ENCODE data around the gene RPS27L. TPM values are rescaled to one million over a fixed set of nuclear protein-coding genes. Genes with fewer than 3 reads are reported as not detected.

RPS27L gene
- total and polyA plus RNA-seq, 5 donors from 2014 or later = 94.0 to 422 (median 287) TPM

GRCh38 chr15:63197626-63198025 lies 40.3 kb upstream of the RPS27L start:
- Mint-ChIP-seq H3K27me3 (no peaks in the 10 kb centered on the region), H3K4me1 (peaks cover 31 to 97% (median 75%) of the 10 kb centered on the region in 4 donors), H3K4me3 (peak overlapping the region in 3 of 4 donors; percentile 22 to 43 (median 27)), H3K27ac (peak overlapping the region; percentile 69 to 95 (median 78)), H3K36me3 (peaks cover 36% of the 10 kb centered on the region), H3K9me3 (no peaks in the 10 kb centered on the region)
- no peak for DNase-seq
- Histone ChIP-seq H3K4me1 (ENCODE audit: control insufficient read depth, insufficient read depth, low read length, poor library complexity, severe bottlenecking) (peaks cover 91% of the 10 kb centered on the region), H3K27me3 (ENCODE audit: control insufficient read depth, insufficient read depth, low read length) (no peaks in the 10 kb centered on the region), H3K4me3 (ENCODE audit: low read depth, low read length) (peak overlapping the region; percentile 35), H3K36me3 (ENCODE audit: control insufficient read depth, insufficient read depth, low read length) (peaks cover 5% of the 10 kb centered on the region), H3K27ac (ENCODE audit: insufficient read depth, low read length, poor library complexity, severe bottlenecking) (peak overlapping the region; percentile 57), H3K9me3 (ENCODE audit: control insufficient read depth in 2 of 2, low read length in 2 of 2) (no peaks in the 10 kb centered on the region)
- no peak for ATAC-seq (ENCODE audit: low read depth in 2 of 2)

GRCh38 chr15:63196842-63197241 lies 39.6 kb upstream of the RPS27L start:
- Histone ChIP-seq H3K4me3 (ENCODE audit: low read depth, low read length) (peak overlapping the region; percentile 92), H3K27ac (ENCODE audit: insufficient read depth, low read length, poor library complexity, severe bottlenecking) (peak overlapping the region; percentile 96), H3K4me1 (ENCODE audit: control insufficient read depth, insufficient read depth, low read length, poor library complexity, severe bottlenecking) (peaks cover 99% of the 10 kb centered on the region), H3K9me3 (ENCODE audit: control insufficient read depth in 2 of 2, low read length in 2 of 2) (no peaks in the 10 kb centered on the region), H3K27me3 (ENCODE audit: control insufficient read depth, insufficient read depth, low read length) (no peaks in the 10 kb centered on the region), H3K36me3 (ENCODE audit: control insufficient read depth, insufficient read depth, low read length) (peaks cover 5% of the 10 kb centered on the region)
- no peak for ATAC-seq (ENCODE audit: low read depth in 2 of 2)
- DNase-seq = no peak
- Mint-ChIP-seq H3K27ac (peak overlapping the region; percentile 94 to 98 (median 95)), H3K9me3 (no peaks in the 10 kb centered on the region), H3K4me1 (peaks cover 26 to 98% (median 75%) of the 10 kb centered on the region in 4 donors), H3K4me3 (peak overlapping the region in 2 of 4 donors; percentile 67 to 84), H3K36me3 (peaks cover 31% of the 10 kb centered on the region), H3K27me3 (no peaks in the 10 kb centered on the region)

- DNase-seq (no peak), ATAC-seq (ENCODE audit: low read depth in 2 of 2) (no peak)
- H3K27me3 ChIP-seq (ENCODE audit: control insufficient read depth, insufficient read depth, low read length) = no peaks in the 10 kb centered on the region
- peak overlapping the region; percentile 96 for H3K27ac ChIP-seq (ENCODE audit: insufficient read depth, low read length, poor library complexity, severe bottlenecking)
- peaks cover 26 to 97% (median 76%) of the 10 kb centered on the region in 4 donors for H3K4me1 Mint-ChIP-seq
- H3K9me3 Mint-ChIP-seq = no peaks in the 10 kb centered on the region
- peak overlapping the region; percentile 94 to 98 (median 95) for H3K27ac Mint-ChIP-seq
- H3K36me3 ChIP-seq (ENCODE audit: control insufficient read depth, insufficient read depth, low read length) = peaks cover 5% of the 10 kb centered on the region
- no peaks in the 10 kb centered on the region for H3K9me3 ChIP-seq (ENCODE audit: control insufficient read depth in 2 of 2, low read length in 2 of 2)
- peaks cover 96% of the 10 kb centered on the region for H3K4me1 ChIP-seq (ENCODE audit: control insufficient read depth, insufficient read depth, low read length, poor library complexity, severe bottlenecking)
- H3K4me3 Mint-ChIP-seq = peak overlapping the region; percentile 67 to 91 (median 84)
- H3K36me3 Mint-ChIP-seq = peaks cover 22% of the 10 kb centered on the region
- H3K4me3 ChIP-seq (ENCODE audit: low read depth, low read length) = peak overlapping the region; percentile 92
- H3K27me3 Mint-ChIP-seq = no peaks in the 10 kb centered on the region
Measured at GRCh38 chr15:63195569-63196015, 38.3 kb upstream of the RPS27L start.

- peaks cover 5% of the 10 kb centered on the region for H3K36me3 ChIP-seq (ENCODE audit: control insufficient read depth, insufficient read depth, low read length)
- DNase-seq (no peak), ATAC-seq (ENCODE audit: low read depth in 2 of 2) (no peak)
- H3K4me3 ChIP-seq (ENCODE audit: low read depth, low read length) = peak overlapping the region; percentile 92
- H3K27me3 ChIP-seq (ENCODE audit: control insufficient read depth, insufficient read depth, low read length) = no peaks in the 10 kb centered on the region
- H3K4me1 Mint-ChIP-seq = peaks cover 26 to 97% (median 72%) of the 10 kb centered on the region in 4 donors
- peaks cover 91% of the 10 kb centered on the region for H3K4me1 ChIP-seq (ENCODE audit: control insufficient read depth, insufficient read depth, low read length, poor library complexity, severe bottlenecking)
- H3K4me3 Mint-ChIP-seq = peak overlapping the region; percentile 67 to 91 (median 84)
- H3K36me3 Mint-ChIP-seq = peaks cover 16% of the 10 kb centered on the region
- no peaks in the 10 kb centered on the region for H3K27me3 Mint-ChIP-seq
- no peaks in the 10 kb centered on the region for H3K9me3 Mint-ChIP-seq
- H3K9me3 ChIP-seq (ENCODE audit: control insufficient read depth in 2 of 2, low read length in 2 of 2) = no peaks in the 10 kb centered on the region
- peak overlapping the region; percentile 96 for H3K27ac ChIP-seq (ENCODE audit: insufficient read depth, low read length, poor library complexity, severe bottlenecking)
- H3K27ac Mint-ChIP-seq = peak overlapping the region; percentile 94 to 98 (median 95)
Measured at GRCh38 chr15:63194880-63195568, 37.7 kb upstream of the RPS27L start.

GRCh38 chr15:63194302-63194701 lies 37.0 kb upstream of the RPS27L start:
- H3K9me3 ChIP-seq (ENCODE audit: control insufficient read depth in 2 of 2, low read length in 2 of 2) = no peaks in the 10 kb centered on the region
- peak overlapping the region; percentile 86 to 99 (median 94) for H3K4me3 Mint-ChIP-seq
- no peaks in the 10 kb centered on the region for H3K9me3 Mint-ChIP-seq
- H3K4me1 ChIP-seq (ENCODE audit: control insufficient read depth, insufficient read depth, low read length, poor library complexity, severe bottlenecking) = peaks cover 83% of the 10 kb centered on the region
- peak overlapping the region; percentile 96 for H3K27ac ChIP-seq (ENCODE audit: insufficient read depth, low read length, poor library complexity, severe bottlenecking)
- no peaks in the 10 kb centered on the region for H3K27me3 Mint-ChIP-seq
- peaks cover 5% of the 10 kb centered on the region for H3K36me3 ChIP-seq (ENCODE audit: control insufficient read depth, insufficient read depth, low read length)
- ATAC-seq (ENCODE audit: low read depth in 2 of 2) = no peak
- no peaks in the 10 kb centered on the region for H3K27me3 ChIP-seq (ENCODE audit: control insufficient read depth, insufficient read depth, low read length)
- H3K4me1 Mint-ChIP-seq = peaks cover 24 to 93% (median 66%) of the 10 kb centered on the region in 4 donors
- H3K27ac Mint-ChIP-seq = peak overlapping the region; percentile 94 to 98 (median 95)
- H3K4me3 ChIP-seq (ENCODE audit: low read depth, low read length) = peak overlapping the region; percentile 92
- DNase-seq = no peak
- peaks cover 15% of the 10 kb centered on the region for H3K36me3 Mint-ChIP-seq

GRCh38 chr15:63192619-63193206 lies 35.4 kb upstream of the RPS27L start:
- Histone ChIP-seq H3K36me3 (ENCODE audit: control insufficient read depth, insufficient read depth, low read length) (peaks cover 3% of the 10 kb centered on the region), H3K4me3 (ENCODE audit: low read depth, low read length) (peak overlapping the region; percentile 96), H3K27me3 (ENCODE audit: control insufficient read depth, insufficient read depth, low read length) (no peaks in the 10 kb centered on the region), H3K9me3 (ENCODE audit: control insufficient read depth in 2 of 2, low read length in 2 of 2) (no peaks in the 10 kb centered on the region), H3K4me1 (ENCODE audit: control insufficient read depth, insufficient read depth, low read length, poor library complexity, severe bottlenecking) (peaks cover 78% of the 10 kb centered on the region), H3K27ac (ENCODE audit: insufficient read depth, low read length, poor library complexity, severe bottlenecking) (peak overlapping the region; percentile 96)
- no peaks in the 10 kb centered on the region for H3K27me3 Mint-ChIP-seq
- H3K36me3 Mint-ChIP-seq = peaks cover 9% of the 10 kb centered on the region
- DNase-seq = no peak
- peak overlapping the region; percentile 95 to 99 (median 98) for H3K27ac Mint-ChIP-seq
- peak overlapping the region; percentile 86 to 99 (median 94) for H3K4me3 Mint-ChIP-seq
- H3K4me1 Mint-ChIP-seq = peaks cover 18 to 89% (median 65%) of the 10 kb centered on the region in 4 donors
- peaks cover 0 to 3% (median 0%) of the 10 kb centered on the region in 7 donors for H3K9me3 Mint-ChIP-seq
- no peak for ATAC-seq (ENCODE audit: low read depth in 2 of 2)

DNA sequence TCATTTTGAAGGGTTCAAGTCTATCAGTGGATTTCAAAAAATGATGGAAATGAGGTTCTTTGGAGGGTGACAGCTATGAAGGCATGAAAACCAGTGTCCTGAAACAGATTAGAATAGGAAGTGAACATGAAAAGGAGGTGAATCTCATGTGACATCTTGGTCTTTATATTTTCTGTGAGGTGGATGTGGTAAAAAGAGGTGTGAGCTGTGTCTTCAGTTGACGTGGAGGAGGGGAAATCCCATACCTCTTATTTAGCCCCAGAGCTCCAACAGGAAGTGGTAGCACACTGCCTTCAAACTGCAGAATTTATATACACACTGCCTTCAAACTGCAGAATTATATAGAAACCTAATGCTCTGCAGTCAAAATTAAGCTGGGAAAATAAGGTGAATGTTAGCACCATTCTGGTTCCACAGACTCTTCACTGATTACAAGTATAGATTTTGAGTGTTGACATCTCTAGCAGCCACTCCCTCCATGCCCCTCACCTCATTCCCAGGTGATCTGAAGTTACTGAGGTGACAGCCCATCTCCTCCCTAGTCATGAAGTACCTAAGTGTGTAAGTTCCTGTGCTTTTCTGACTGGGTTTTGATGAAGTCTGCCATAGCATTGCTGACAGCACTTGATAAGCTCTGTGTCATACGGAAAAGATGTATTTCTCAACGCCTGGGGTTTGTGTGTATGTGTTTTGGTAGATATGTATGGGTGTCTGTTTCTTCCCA lies 34.8 kb upstream of the RPS27L start:
- Histone ChIP-seq H3K4me1 (ENCODE audit: control insufficient read depth, insufficient read depth, low read length, poor library complexity, severe bottlenecking) (peaks cover 71% of the 10 kb centered on the region), H3K9me3 (ENCODE audit: control insufficient read depth in 2 of 2, low read length in 2 of 2) (no peaks in the 10 kb centered on the region), H3K36me3 (ENCODE audit: control insufficient read depth, insufficient read depth, low read length) (no peaks in the 10 kb centered on the region), H3K4me3 (ENCODE audit: low read depth, low read length) (peak overlapping the region; percentile 96), H3K27ac (ENCODE audit: insufficient read depth, low read length, poor library complexity, severe bottlenecking) (peak overlapping the region; percentile 96), H3K27me3 (ENCODE audit: control insufficient read depth, insufficient read depth, low read length) (no peaks in the 10 kb centered on the region)
- Mint-ChIP-seq H3K36me3 (peaks cover 6% of the 10 kb centered on the region), H3K27ac (peak overlapping the region; percentile 95 to 99 (median 98)), H3K4me1 (peaks cover 18 to 83% (median 62%) of the 10 kb centered on the region in 4 donors), H3K4me3 (peak overlapping the region; percentile 86 to 99 (median 94)), H3K27me3 (no peaks in the 10 kb centered on the region), H3K9me3 (peaks cover 0 to 3% (median 0%) of the 10 kb centered on the region in 7 donors)
- ATAC-seq (ENCODE audit: low read depth in 2 of 2) (peak; percentile 73 to 77), DNase-seq (peak; percentile 63 to 96 (median 90))
